ENCODE measurements around the gene ITCH. TPM values are rescaled to one million over a fixed set of nuclear protein-coding genes. Genes with fewer than 3 reads are reported as not detected.

Gene ITCH
- total RNA-seq: 57.5 TPM
- long read RNA-seq, full-length matches to known transcripts: 9 of 23 reads
- long read RNA-seq, partial matches to known transcripts: 6 of 23 reads
- long read RNA-seq, other reads (novel, unspliced or antisense): 8 of 23 reads

DNA sequence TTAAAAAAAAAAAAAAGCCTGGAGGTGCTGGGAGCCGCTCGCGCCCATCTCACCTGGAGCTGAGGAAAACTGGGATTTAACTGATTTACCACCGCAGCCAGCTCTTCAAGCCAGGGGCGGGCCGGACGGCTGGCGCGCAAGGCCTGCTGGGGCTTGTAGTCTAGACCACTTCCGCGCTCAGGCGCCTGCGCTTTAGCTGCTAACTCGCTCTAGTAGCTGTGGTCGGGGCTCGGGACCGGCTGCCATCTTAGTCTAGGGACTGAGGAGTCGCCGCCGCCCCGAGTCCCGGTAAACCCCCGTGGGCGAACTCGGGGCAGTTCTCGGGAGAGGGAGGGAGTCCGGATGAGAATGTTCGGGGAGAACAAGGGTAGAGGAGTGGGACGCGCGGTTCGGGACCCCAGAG, at the start of gene ITCH:
Gene ITCH, plus strand, starts transcription at position 212 of the 403 bp plus-strand sequence. CDS start 30,539 bp downstream, outside the sequence.
- peak within 1 kb of the TSS; percentile 95 for H3K27ac ChIP-seq
- TF ChIP-seq CTCF (IDR thresholded peaks at IDR 0.05): no peak
- H3K9me3 ChIP-seq: no peaks in the 10 kb centered on the region
- no peaks in the 10 kb centered on the region for H3K36me3 ChIP-seq
- intact Hi-C loops (cut with DNase I): no loop called here
- peak; percentile 99 to 100 for ATAC-seq
- H3K4me1 ChIP-seq: peaks cover 48% of the 10 kb centered on the region
- peak within 1 kb of the TSS; percentile 92 for H3K4me3 ChIP-seq
- DNase-seq: peak; percentile 99
- H3K27me3 ChIP-seq (ENCODE audit: low read depth): no peaks in the 10 kb centered on the region

- DNase-seq: no peak
- H3K9me3 ChIP-seq: no peaks in the 10 kb centered on the region
- H3K4me1 ChIP-seq: peaks cover 21% of the 10 kb centered on the region
- no peak for TF ChIP-seq CTCF (IDR thresholded peaks at IDR 0.05)
- peaks cover 20% of the 10 kb centered on the region for H3K27me3 ChIP-seq (ENCODE audit: low read depth)
- intact Hi-C loops (cut with DNase I): loop anchor here (10.0 kb wide), 1 partner anchor 160 kb away; no protein-coding TSS in a partner anchor
- H3K27ac ChIP-seq: no peak overlapping the region
- no peaks in the 10 kb centered on the region for H3K36me3 ChIP-seq
- ATAC-seq: no peak
- no peak overlapping the region for H3K4me3 ChIP-seq
Observed at GRCh38 chr20:34315236-34315635, 47.8 kb upstream of the ITCH start.

DNA sequence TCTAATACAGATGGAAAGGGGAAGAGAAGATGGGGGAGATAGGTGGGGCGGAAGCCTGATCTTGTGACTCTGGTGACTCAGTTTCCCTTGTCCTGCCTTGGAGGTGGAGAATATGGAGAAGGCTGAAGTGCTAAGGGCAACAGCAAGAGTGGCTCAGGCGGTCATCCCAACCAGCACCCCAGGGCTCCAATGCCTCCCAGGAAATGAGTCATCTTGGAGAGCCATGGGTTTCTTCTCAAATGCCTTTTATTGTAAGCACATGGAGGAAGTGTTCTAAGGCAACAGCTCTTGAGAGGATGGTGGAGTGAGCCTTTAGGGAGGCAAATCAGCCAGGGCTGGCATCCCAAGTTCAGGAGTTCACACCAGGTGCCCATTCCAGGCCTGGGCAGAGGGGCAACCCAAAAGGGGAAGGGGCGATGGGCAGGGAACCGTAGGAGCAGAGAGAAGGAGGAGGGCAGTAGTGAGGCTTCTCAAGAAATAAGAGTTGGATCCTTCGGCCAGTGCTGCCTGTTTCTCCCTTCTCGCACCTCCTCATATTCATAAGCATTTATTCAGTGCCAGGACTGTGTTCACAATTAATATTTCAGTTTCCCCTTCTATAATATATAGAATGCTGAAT, 46.8 kb upstream of the ITCH start:
- H3K27me3 ChIP-seq (ENCODE audit: low read depth): peaks cover 13% of the 10 kb centered on the region
- no peaks in the 10 kb centered on the region for H3K36me3 ChIP-seq
- H3K27ac ChIP-seq: no peak overlapping the region
- no peaks in the 10 kb centered on the region for H3K9me3 ChIP-seq
- intact Hi-C loops (cut with DNase I): loop anchor here (10.0 kb wide), 1 partner anchor 158 kb away; no protein-coding TSS in a partner anchor
- TF ChIP-seq CTCF (IDR thresholded peaks at IDR 0.05): no peak
- DNase-seq: peak; percentile 24
- no peak overlapping the region for H3K4me3 ChIP-seq
- ATAC-seq: no peak
- H3K4me1 ChIP-seq: peaks cover 17% of the 10 kb centered on the region

DNA sequence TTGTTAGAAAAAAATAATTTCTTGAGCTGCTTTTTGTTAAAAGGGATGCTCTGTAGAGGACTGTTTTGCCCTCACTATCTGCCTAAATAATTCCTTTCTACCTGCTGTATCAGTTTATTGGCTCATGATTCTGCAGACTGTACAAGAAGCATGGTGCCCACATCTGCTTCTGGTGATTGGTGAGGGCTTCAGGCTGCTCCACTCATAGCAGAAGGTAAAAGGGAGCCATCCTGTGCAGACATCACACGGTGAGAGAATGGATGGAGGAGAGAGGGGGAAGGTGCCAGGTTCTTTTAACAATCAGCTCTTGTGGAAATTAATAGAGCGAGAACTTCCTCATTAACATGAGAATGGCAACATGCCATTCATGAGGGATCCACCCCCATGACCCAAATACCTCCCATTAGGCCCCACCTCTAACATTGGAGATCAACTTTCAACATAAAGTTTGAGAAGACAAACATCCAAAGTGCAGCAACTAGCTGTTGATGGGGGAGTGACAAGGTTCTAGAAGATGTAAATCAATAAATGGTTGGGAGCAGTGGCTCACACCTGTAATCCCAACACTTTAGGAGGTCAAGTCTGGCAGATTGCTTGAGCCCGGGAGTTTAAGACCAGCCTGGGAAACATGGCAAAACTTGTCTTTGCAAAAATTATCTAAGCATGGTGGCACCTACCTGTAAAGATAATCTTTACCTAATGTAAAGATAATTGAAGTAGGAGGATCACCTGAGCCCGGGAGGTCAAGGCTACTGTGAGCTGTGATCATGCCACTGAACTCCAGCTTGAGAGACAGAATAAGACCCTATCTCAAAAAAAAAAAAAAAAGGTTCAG, 44.2 kb upstream of the ITCH start:
- no peak overlapping the region for H3K27ac ChIP-seq
- DNase-seq: peak; percentile 5
- no peak overlapping the region for H3K4me3 ChIP-seq
- TF ChIP-seq CTCF (IDR thresholded peaks at IDR 0.05): no peak
- intact Hi-C loops (cut with DNase I): loop anchor here (10.0 kb wide), 1 partner anchor 156 kb away; no protein-coding TSS in a partner anchor
- H3K9me3 ChIP-seq: no peaks in the 10 kb centered on the region
- H3K27me3 ChIP-seq (ENCODE audit: low read depth): no peaks in the 10 kb centered on the region
- H3K4me1 ChIP-seq: no peaks in the 10 kb centered on the region
- ATAC-seq: no peak
- H3K36me3 ChIP-seq: no peaks in the 10 kb centered on the region

DNA sequence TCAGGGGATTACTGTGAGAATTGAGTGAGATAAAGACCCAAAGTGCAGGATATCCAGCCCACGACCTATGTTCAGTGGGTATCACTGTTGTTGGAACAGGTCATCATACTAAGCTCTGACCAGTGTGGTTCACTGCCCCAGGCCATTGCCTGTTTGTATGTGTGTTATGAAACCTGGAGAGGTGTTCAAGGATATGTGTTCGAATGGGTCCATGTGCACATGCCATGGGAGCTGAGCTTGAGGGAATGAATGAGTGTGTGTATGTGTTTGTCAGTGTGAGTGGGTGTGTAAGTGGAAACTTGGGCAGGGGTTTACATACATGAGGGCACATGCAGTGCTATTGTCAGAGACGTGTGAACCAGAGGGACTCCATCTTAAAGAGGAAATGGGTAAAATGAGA, 42.2 kb upstream of the ITCH start:
- no peak for TF ChIP-seq CTCF (IDR thresholded peaks at IDR 0.05)
- intact Hi-C loops (cut with DNase I): no loop called here
- DNase-seq (no peak), ATAC-seq (no peak)
- H3K9me3 ChIP-seq: no peaks in the 10 kb centered on the region
- H3K4me1 ChIP-seq: no peaks in the 10 kb centered on the region
- H3K4me3 ChIP-seq: no peak overlapping the region
- H3K36me3 ChIP-seq: no peaks in the 10 kb centered on the region
- H3K27me3 ChIP-seq (ENCODE audit: low read depth): no peaks in the 10 kb centered on the region
- no peak overlapping the region for H3K27ac ChIP-seq

Data from lower lobe of right lung (tissue), 2 donors.